DMS153 (cell line): ENCODE results near the gene SLC25A24.

Experiments used
- DNase-seq: peaks from one replicate; lab custom pipeline; 2025; lab: John Stamatoyannopoulos, UW

SLC25A24 gene

DNA sequence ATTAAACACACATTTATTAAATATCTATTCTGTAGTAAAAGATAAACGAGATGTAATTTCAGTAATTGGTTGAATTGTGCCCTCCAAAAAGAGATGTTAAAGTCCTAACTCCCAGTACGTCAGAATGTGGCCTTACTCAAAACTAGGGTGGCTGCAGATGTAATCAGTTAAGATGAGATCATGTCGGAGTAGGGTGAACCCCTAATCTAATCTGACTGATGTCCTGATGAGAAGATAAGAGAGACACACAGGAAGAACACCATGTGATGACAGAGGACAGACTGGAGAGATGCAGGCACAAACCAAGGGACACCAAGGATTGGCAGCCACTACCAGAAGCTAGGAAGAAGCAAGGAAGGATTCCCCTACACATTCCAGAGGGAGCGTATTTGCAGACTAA lies 104.1 kb downstream of the SLC25A24 start:
- DNase-seq: no peak

- no peak for DNase-seq
Measured at GRCh38 chr1:108089477-108089876, 110.7 kb downstream of the SLC25A24 start.

GRCh38 chr1:108085628-108086027 lies 114.5 kb downstream of the SLC25A24 start:
- DNase-seq: no peak

- DNase-seq: no peak
Measured at GRCh38 chr1:108084866-108085477, 115.2 kb downstream of the SLC25A24 start.
